B cell (primary cell): ENCODE measurements around the gene SPRY1. TPM values are rescaled to one million over a fixed set of nuclear protein-coding genes. Genes with fewer than 3 reads are reported as not detected.

Source experiments
- ATAC-seq: fragments of 200-7000 bp; cut with Tn5 transposase; one replicate; pipeline ENCODE4 v1.10.0; 2021; ENCODE audit warnings: low read depth, mild to moderate bottlenecking, moderate number of reproducible peaks, moderate library complexity
- CTCF ChIA-PET: fragments of 350-600 bp; sonication (Branson Sonifier 250); formaldehyde crosslinking; loops from one replicate; lab custom pipeline; 2021; ENCODE audit warnings: antibody characterized with exemption, inconsistent platforms; lab: Charles Lee
- POLR2A ChIA-PET: fragments of 350-600 bp; sonication (Branson Sonifier 250); formaldehyde crosslinking; loops from one replicate; lab custom pipeline; 2021; ENCODE audit warnings: antibody characterized with exemption; lab: Charles Lee
- DNase-seq: peaks from one replicate; pipeline ENCODE4 v3.0.0; 2013
- H2AFZ ChIP-seq: 2 replicates; pipeline ENCODE4 v1.6.1; 2012; ENCODE audit warnings: mild to moderate bottlenecking, low read depth, low read length; ENCODE audit not compliant: insufficient read depth, poor library complexity, severe bottlenecking
- H3K27ac ChIP-seq, 2 donors: 1 replicate in 1 of 2; 2 replicates in 1 of 2; pipeline ENCODE4 v1.5.1; 2012 to 2013; ENCODE audit warnings: low read length in 2 of 2, mild to moderate bottlenecking in 2 of 2, moderate library complexity in 1 of 2
- H3K27me3 ChIP-seq, 4 experiments: fragments of 200-600 bp in 1 of 4; sonication (generic) in 1 of 4; replicated peaks in 1 of 4; 1 replicate in 2 of 4; 2 replicates in 2 of 4; pipeline versions ENCODE4 v1.6.1 to v1.7.0; 2013 to 2016; ENCODE audit warnings: low read length in 3 of 4, mild to moderate bottlenecking in 2 of 4, mixed read lengths in 1 of 4, moderate library complexity in 1 of 4; ENCODE audit not compliant: insufficient read depth in 4 of 4, control insufficient read depth in 3 of 4; ENCODE audit errors: control extremely low read depth in 1 of 4
- H3K36me3 ChIP-seq, 2 experiments: replicated peaks in 1 of 2; 1 replicate in 1 of 2; 2 replicates in 1 of 2; pipeline versions ENCODE4 v1.6.1 to v1.7.1; 2013; ENCODE audit warnings: low read length in 1 of 2; ENCODE audit not compliant: insufficient read depth in 2 of 2, control insufficient read depth in 1 of 2; ENCODE audit errors: control extremely low read depth in 1 of 2, extremely low read depth in 1 of 2
- H3K4me1 ChIP-seq, 2 donors: fragments of 200-600 bp in 1 of 2; sonication (generic) in 1 of 2; 1 replicate in 1 of 2; 2 replicates in 1 of 2; pipeline versions ENCODE4 v1.5.1 to v1.6.1; 2013 to 2017; ENCODE audit warnings: low read length in 2 of 2; ENCODE audit not compliant: control insufficient read depth in 2 of 2, insufficient read depth in 2 of 2
- H3K4me2 ChIP-seq: replicated peaks from 2 replicates; pipeline ENCODE3; 2012; ENCODE audit warnings: mild to moderate bottlenecking, low read depth, low read length; ENCODE audit not compliant: poor library complexity, severe bottlenecking
- H3K4me3 ChIP-seq, 5 experiments: fragments of 200-600 bp in 1 of 5; sonication (generic) in 1 of 5; 1 replicate in 3 of 5; 2 replicates in 2 of 5; pipeline versions ENCODE4 v1.5.1 to v1.7.0; 2011 to 2016; ENCODE audit warnings: low read length in 4 of 5, mild to moderate bottlenecking in 4 of 5, low read depth in 2 of 5, control low read depth in 1 of 5, moderate library complexity in 1 of 5; ENCODE audit not compliant: insufficient read depth in 1 of 5; ENCODE audit errors: control extremely low read depth in 1 of 5, extremely low read depth in 1 of 5
- H3K79me2 ChIP-seq: fragments of 200-600 bp; sonication (generic); one replicate; pipeline ENCODE4 v1.6.0; 2016; ENCODE audit warnings: low read length; ENCODE audit not compliant: control insufficient read depth, insufficient read depth
- H3K9ac ChIP-seq: fragments of 200-600 bp; sonication (generic); 2 replicates; pipeline ENCODE4 v1.6.1; 2017; ENCODE audit warnings: mild to moderate bottlenecking, low read length, moderate library complexity
- H3K9me3 ChIP-seq, 3 donors: one replicate each; pipeline versions ENCODE4 v1.6.1 to v1.7.1; 2013; ENCODE audit warnings: low read length in 2 of 3; ENCODE audit not compliant: control insufficient read depth in 2 of 3, insufficient read depth in 1 of 3; ENCODE audit errors: control extremely low read depth in 1 of 3
- H4K20me1 ChIP-seq: 2 replicates; pipeline ENCODE4 v1.6.0; 2012; ENCODE audit warnings: mild to moderate bottlenecking, low read length; ENCODE audit not compliant: insufficient read depth, control insufficient read depth, poor library complexity, severe bottlenecking
- H3K27ac Mint-ChIP-seq: one replicate; pipeline ENCODE4 v1.8.0; 2021; ENCODE audit warnings: mixed read lengths
- H3K27me3 Mint-ChIP-seq: one replicate; pipeline ENCODE4 v1.8.0; 2021; ENCODE audit warnings: mixed read lengths
- H3K4me1 Mint-ChIP-seq: one replicate; pipeline ENCODE4 v1.8.0; 2021; ENCODE audit warnings: mixed read lengths
- H3K4me3 Mint-ChIP-seq: one replicate; pipeline ENCODE4 v1.8.0; 2021; ENCODE audit warnings: mixed read lengths
- H3K9me3 Mint-ChIP-seq: one replicate; pipeline ENCODE4 v1.8.0; 2022; ENCODE audit warnings: mixed read lengths; ENCODE audit not compliant: insufficient read depth
- CTCF ChIP-seq: fragments of 200-600 bp; IDR thresholded peaks from one replicate; pipeline ENCODE4 v1.8.0; 2022; ENCODE audit warnings: antibody characterized with exemption, mild to moderate bottlenecking
- EZH2 ChIP-seq: IDR thresholded peaks from 2 replicates; pipeline ENCODE4 v1.6.1; 2012; ENCODE audit warnings: borderline replicate concordance, low read depth, mild to moderate bottlenecking, moderate library complexity, low read length; ENCODE audit not compliant: insufficient read depth, poor library complexity, severe bottlenecking
- WGBS: methylation state at CpG from one replicate; pipeline ENCODE4 v1.1.5; 2013; ENCODE audit warnings: missing lambda C conversion rate; ENCODE audit not compliant: insufficient coverage; 5-methylcytosine and 5-hydroxymethylcytosine counted together
- intact Hi-C: fragments of 100-400 bp; cut with micrococcal nuclease; formaldehyde crosslinking; loops from one replicate; pipeline ENCODE4 v1.10.0; 2022
- polyA plus RNA-seq: library from polyadenylated mRNA; depleted of rRNA; stranded (reverse); fragments of >200 nt; gene quantifications from 2 replicates; pipeline ENCODE4 v1.2.3, GENCODE V29; 2012
- total RNA-seq, 2 donors: library from RNA; stranded (reverse); fragments of 120-200 nt in 1 of 2; gene quantifications; 1 replicate in 1 of 2; 2 replicates in 1 of 2; pipeline versions ENCODE4 v1.2.3 to v1.2.4, GENCODE V29; 2013 to 2022

Gene SPRY1
- total and polyA plus RNA-seq, 2 donors (not counting 1 experiment from before 2014, with no cell fraction given), result 4.7 to 6.9 TPM

- Mint-ChIP-seq H3K9me3 (no peaks in the 10 kb centered on the region), H3K27me3 (peaks cover 3% of the 10 kb centered on the region), H3K27ac (no peak overlapping the region), H3K4me1 (peaks cover 26% of the 10 kb centered on the region), H3K4me3 (no peak overlapping the region)
- H3K79me2 ChIP-seq, result no peaks in the 10 kb centered on the region
- no peak for TF ChIP-seq EZH2
- TF ChIP-seq CTCF, result no peak
- ATAC-seq, result no peak
- H3K9ac ChIP-seq, result no peak overlapping the region
- DNase-seq, result no peak
- H3K4me2 ChIP-seq, result peak overlapping the region; percentile 36
- peak overlapping the region; percentile 3 for H2AFZ ChIP-seq
- CTCF ChIA-PET, result interaction anchor here (0.9 to 1.9 kb wide), 6 partner anchors 9 to 242 kb away, joined by 3 to 4 read pairs (median 3); partner anchors contain the start of gene SPRY1
- H3K27ac ChIP-seq, result peak overlapping the region; percentile 4 to 11
- H3K27me3 ChIP-seq, result no peaks in the 10 kb centered on the region
- peaks cover 11 to 32% of the 10 kb centered on the region in 2 donors for H3K4me1 ChIP-seq
- intact Hi-C loops, result loop anchor here (5.0 kb wide), 1 partner anchor 34 kb away; no protein-coding TSS in a partner anchor
- POLR2A ChIA-PET, result interaction anchor here (0.5 kb wide), 1 partner anchor 19 kb away, joined by 3 read pairs; no protein-coding TSS in a partner anchor
- no peaks in the 10 kb centered on the region for H4K20me1 ChIP-seq
- peaks cover 0 to 4% (median 0%) of the 10 kb centered on the region in 3 donors for H3K9me3 ChIP-seq
- no peaks in the 10 kb centered on the region for H3K36me3 ChIP-seq
- 60% methylated on average over 2 of the region's 3 CpGs for WGBS
- H3K4me3 ChIP-seq, result no peak overlapping the region
Measured at GRCh38 chr4:123418351-123418931, 21.8 kb downstream of the SPRY1 start.
